Measurements from ENCODE around the gene ST3GAL2. TPM values are rescaled to one million over a fixed set of nuclear protein-coding genes. Genes with fewer than 3 reads are reported as not detected.
"Not testable (repeated sequence)": the region's sequence is repeated elsewhere in the genome, so short reads cannot be mapped to it uniquely, and the experiment has no call there.

Gene ST3GAL2
- total and polyA plus RNA-seq, 9 donors: 6.2 to 49.7 (median 23.4) TPM

GRCh38 chr16:70391881-70392481, 46.9 kb downstream of the ST3GAL2 start:
- WGBS, 3 donors: 56 to 60% (median 58%) methylated on average over 7 of the region's 7 CpGs
- Histone ChIP-seq H3K36me3 (no peaks in the 10 kb centered on the region), H3K4me3 (no peak overlapping the region), H3K27ac (no peak overlapping the region), H3K4me1 (ENCODE audit: insufficient read depth) (no peaks in the 10 kb centered on the region), H3K9me3 (no peaks in the 10 kb centered on the region), H3K27me3 (no peaks in the 10 kb centered on the region)
- DNase-seq: peak in 3 of 5 donors; percentile 40 to 69 (median 51)
- TF ChIP-seq EP300 (IDR thresholded peaks at IDR 0.05): no peak
- TF ChIP-seq POLR2A (IDR thresholded peaks at IDR 0.05): no peak
- TF ChIP-seq CTCF (IDR thresholded peaks at IDR 0.05): no peak
- intact Hi-C loops (cut with DNase I): loop anchor here in 1 of 4 donors (5.0 kb wide), 1 partner anchor 45 kb away; the partner anchor contains the start of gene ST3GAL2

- no peaks in the 10 kb centered on the region for H3K27me3 ChIP-seq
- 90 to 100% (median 98%) methylated on average over 3 of the region's 3 CpGs for WGBS, 3 donors
- H3K36me3 ChIP-seq: no peaks in the 10 kb centered on the region
- no peak overlapping the region for H3K4me3 ChIP-seq
- no peaks in the 10 kb centered on the region for H3K9me3 ChIP-seq
- H3K27ac ChIP-seq: no peak overlapping the region
- TF ChIP-seq CTCF (IDR thresholded peaks at IDR 0.05) (no peak), POLR2A (IDR thresholded peaks at IDR 0.05) (no peak), EP300 (IDR thresholded peaks at IDR 0.05) (no peak)
- no peaks in the 10 kb centered on the region for H3K4me1 ChIP-seq (ENCODE audit: insufficient read depth)
- no peak for DNase-seq
- intact Hi-C loops (cut with DNase I): loop anchor here in 1 of 4 donors (5.0 kb wide), 1 partner anchor 46 kb away; the partner anchor contains the start of gene ST3GAL2
Measured at GRCh38 chr16:70391446-70391845, 47.5 kb downstream of the ST3GAL2 start.

DNA sequence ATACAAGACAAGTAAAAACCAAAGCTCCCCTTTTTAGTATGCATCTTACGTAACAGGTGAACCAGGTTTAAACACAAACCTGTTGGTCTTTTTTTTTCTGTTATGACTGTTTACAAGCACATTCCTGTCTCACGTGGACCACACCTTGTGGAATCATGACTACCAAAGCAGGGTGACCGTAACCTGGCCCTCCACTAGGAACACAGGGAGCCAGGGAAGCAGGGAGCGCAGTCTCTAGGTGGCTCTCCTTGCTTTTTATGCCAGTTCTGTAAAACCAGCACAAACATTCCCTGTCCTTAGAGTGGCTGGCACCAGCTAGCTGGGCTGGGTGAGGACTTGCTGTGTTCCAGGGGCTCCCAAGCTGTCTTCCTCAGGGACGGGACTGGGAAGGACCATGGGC, 48.1 kb downstream of the ST3GAL2 start:
- WGBS, 3 donors: 92 to 95% (median 93%) methylated on average over 5 of the region's 5 CpGs
- Histone ChIP-seq H3K4me1 (ENCODE audit: insufficient read depth) (no peaks in the 10 kb centered on the region), H3K4me3 (no peak overlapping the region), H3K27me3 (no peaks in the 10 kb centered on the region), H3K27ac (no peak overlapping the region), H3K36me3 (no peaks in the 10 kb centered on the region), H3K9me3 (no peaks in the 10 kb centered on the region)
- TF ChIP-seq CTCF (IDR thresholded peaks at IDR 0.05) (no peak), EP300 (IDR thresholded peaks at IDR 0.05) (no peak), POLR2A (IDR thresholded peaks at IDR 0.05) (no peak)
- DNase-seq: no peak
- intact Hi-C loops (cut with DNase I): loop anchor here in 1 of 4 donors (5.0 kb wide), 1 partner anchor 47 kb away; the partner anchor contains the start of gene ST3GAL2

GRCh38 chr16:70388006-70388680, 50.8 kb downstream of the ST3GAL2 start:
- no peaks in the 10 kb centered on the region for H3K9me3 ChIP-seq
- intact Hi-C loops (cut with DNase I): loop anchor here in 1 of 4 donors (5.0 kb wide), 1 partner anchor 64 kb away; the partner anchor contains the start of gene FCSK
- H3K4me1 ChIP-seq (ENCODE audit: insufficient read depth): no peaks in the 10 kb centered on the region
- no peak for DNase-seq
- no peak overlapping the region for H3K4me3 ChIP-seq
- 93 to 95% (median 94%) methylated on average over 19 of the region's 19 CpGs for WGBS, 3 donors
- no peaks in the 10 kb centered on the region for H3K27me3 ChIP-seq
- TF ChIP-seq POLR2A (IDR thresholded peaks at IDR 0.05) (no peak), CTCF (IDR thresholded peaks at IDR 0.05) (no peak), EP300 (IDR thresholded peaks at IDR 0.05) (no peak)
- no peaks in the 10 kb centered on the region for H3K36me3 ChIP-seq
- H3K27ac ChIP-seq: no peak overlapping the region

DNA sequence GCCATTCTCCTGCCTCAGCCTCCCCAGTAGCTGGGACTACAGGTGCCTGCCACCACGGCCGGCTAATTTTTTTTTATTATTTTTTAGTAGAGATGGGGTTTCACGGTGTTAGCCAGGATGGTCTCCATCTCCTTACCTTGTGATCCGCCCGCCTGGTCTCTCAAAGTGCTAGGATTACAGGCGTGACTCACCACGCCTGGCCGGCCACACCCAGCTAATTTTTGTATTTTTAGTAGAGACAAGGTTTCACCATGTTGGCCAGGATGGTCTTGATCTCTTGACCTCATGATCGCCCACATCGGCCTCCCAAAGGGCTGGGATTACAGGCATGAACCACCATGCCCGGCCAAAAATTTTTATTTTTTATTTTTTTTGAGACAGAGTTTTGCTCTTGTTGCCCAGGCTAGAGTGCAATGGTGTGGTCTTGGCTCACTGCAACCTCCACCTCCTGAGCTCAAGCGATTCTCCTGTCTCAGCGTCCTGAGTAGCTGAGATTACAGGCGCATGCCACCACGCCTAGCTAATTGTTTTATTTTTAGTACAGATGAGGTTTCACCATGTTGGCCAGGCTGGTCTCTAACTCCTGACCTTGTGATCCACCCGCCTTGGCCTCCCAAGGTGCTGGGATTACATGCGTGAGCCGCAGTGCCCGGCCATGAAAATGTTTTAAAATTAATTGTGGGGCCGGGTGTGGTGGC, 52.5 kb downstream of the ST3GAL2 start:
- intact Hi-C loops (cut with DNase I): loop anchor here in 1 of 4 donors (5.0 kb wide), 1 partner anchor 66 kb away; the partner anchor contains the start of gene FCSK
- H3K27me3 ChIP-seq; H3K4me3 ChIP-seq; H3K9me3 ChIP-seq; DNase-seq; H3K27ac ChIP-seq; H3K36me3 ChIP-seq; H3K4me1 ChIP-seq (ENCODE audit: insufficient read depth): not testable (repeated sequence)
- 94 to 97% (median 97%) methylated on average over 20 of the region's 20 CpGs for WGBS, 3 donors

All from ovary (tissue), 9 donors.